ENCODE measurements around the gene FBXW7. TPM values are rescaled to one million over a fixed set of nuclear protein-coding genes. Genes with fewer than 3 reads are reported as not detected.

FBXW7 gene
- total and polyA plus RNA-seq, 2 of the 13 experiments (the other 11 are each of a cell fraction or from before 2014, with no cell fraction given): 5.0 to 40.9 TPM

DNA sequence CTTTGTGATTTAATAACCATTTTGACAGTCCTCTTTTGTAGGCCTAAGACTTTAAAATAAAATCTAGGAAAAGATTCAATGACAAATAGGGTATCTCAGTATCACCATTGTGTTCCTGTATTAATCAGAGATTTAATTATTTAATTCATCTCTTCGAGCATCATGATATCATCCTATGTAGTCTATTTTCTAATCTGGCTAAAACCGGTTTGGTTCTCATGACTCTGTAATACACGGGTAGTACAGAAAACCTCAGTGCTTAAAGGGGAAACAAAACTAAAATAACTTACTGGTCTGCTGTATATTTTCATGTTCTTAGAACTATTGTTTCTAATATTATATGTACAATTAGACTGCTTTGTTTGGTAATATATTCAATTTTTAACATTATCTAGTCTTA, 23.7 kb upstream of the FBXW7 start:
- TF ChIP-seq, protein P1, sequence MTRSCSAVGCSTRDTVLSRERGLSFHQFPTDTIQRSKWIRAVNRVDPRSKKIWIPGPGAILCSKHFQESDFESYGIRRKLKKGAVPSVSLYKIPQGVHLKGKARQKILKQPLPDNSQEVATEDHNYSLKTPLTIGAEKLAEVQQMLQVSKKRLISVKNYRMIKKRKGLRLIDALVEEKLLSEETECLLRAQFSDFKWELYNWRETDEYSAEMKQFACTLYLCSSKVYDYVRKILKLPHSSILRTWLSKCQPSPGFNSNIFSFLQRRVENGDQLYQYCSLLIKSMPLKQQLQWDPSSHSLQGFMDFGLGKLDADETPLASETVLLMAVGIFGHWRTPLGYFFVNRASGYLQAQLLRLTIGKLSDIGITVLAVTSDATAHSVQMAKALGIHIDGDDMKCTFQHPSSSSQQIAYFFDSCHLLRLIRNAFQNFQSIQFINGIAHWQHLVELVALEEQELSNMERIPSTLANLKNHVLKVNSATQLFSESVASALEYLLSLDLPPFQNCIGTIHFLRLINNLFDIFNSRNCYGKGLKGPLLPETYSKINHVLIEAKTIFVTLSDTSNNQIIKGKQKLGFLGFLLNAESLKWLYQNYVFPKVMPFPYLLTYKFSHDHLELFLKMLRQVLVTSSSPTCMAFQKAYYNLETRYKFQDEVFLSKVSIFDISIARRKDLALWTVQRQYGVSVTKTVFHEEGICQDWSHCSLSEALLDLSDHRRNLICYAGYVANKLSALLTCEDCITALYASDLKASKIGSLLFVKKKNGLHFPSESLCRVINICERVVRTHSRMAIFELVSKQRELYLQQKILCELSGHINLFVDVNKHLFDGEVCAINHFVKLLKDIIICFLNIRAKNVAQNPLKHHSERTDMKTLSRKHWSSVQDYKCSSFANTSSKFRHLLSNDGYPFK (CRISPR knock-in tag; IDR thresholded peaks at IDR 0.05; ENCODE audit: borderline replicate concordance): no peak
- TF ChIP-seq SETDB1 (CRISPR knock-in tag; IDR thresholded peaks at IDR 0.05; ENCODE audit: borderline replicate concordance) (no peak), KIAA2018 (CRISPR knock-in tag; IDR thresholded peaks at IDR 0.05; ENCODE audit: borderline replicate concordance) (no peak), CCAR2 (optimal IDR thresholded peaks at IDR 0.05; ENCODE audit: low read depth, low read length) (no peak), ATF6 (CRISPR knock-in tag; conservative IDR thresholded peaks at IDR 0.05) (no peak), NFIB (CRISPR knock-in tag; IDR thresholded peaks at IDR 0.05; ENCODE audit: borderline replicate concordance) (no peak), ZFY (CRISPR knock-in tag; IDR thresholded peaks at IDR 0.05) (no peak), ZNF564 (CRISPR knock-in tag; IDR thresholded peaks at IDR 0.05) (no peak), SYNCRIP (IDR thresholded peaks at IDR 0.05; ENCODE audit: insufficient read depth, low read depth, low read length) (no peak), ZNF235 (CRISPR knock-in tag; IDR thresholded peaks at IDR 0.05; ENCODE audit: borderline replicate concordance) (no peak)
- TF ChIP-seq, protein P2, sequence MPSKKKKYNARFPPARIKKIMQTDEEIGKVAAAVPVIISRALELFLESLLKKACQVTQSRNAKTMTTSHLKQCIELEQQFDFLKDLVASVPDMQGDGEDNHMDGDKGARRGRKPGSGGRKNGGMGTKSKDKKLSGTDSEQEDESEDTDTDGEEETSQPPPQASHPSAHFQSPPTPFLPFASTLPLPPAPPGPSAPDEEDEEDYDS (CRISPR knock-in tag; IDR thresholded peaks at IDR 0.05): no peak
- WGBS (ENCODE audit: low lambda C conversion rate): 33% methylated on average over 3 of the region's 3 CpGs
- Histone ChIP-seq H2AFZ (ENCODE audit: low read length) (no peak overlapping the region), H3K9ac (ENCODE audit: insufficient read depth, low read depth, low read length) (no peak overlapping the region), H3K4me1 (ENCODE audit: insufficient read depth, low read length) (no peaks in the 10 kb centered on the region), H4K20me1 (ENCODE audit: insufficient read depth, low read length) (no peaks in the 10 kb centered on the region), H3K27me3 (ENCODE audit: control insufficient read depth in 1 of 2, insufficient read depth in 2 of 2, low read length in 2 of 2) (peaks cover 0 to 3% of the 10 kb centered on the region in 2 experiments; a peak in 1 of 5 replicates), H3K79me2 (ENCODE audit: insufficient read depth, low read length) (no peaks in the 10 kb centered on the region), H3K36me3 (replicated peaks in 1 of 2; ENCODE audit: control insufficient read depth in 1 of 2, insufficient read depth in 2 of 2, low read length in 2 of 2) (no peaks in the 10 kb centered on the region), H3K27ac (ENCODE audit: extremely low read length, insufficient read depth, low read length) (no peak overlapping the region), H3K4me3 (replicated peaks in 1 of 3; ENCODE audit: insufficient read depth in 1 of 3, low read depth in 2 of 3, low read length in 3 of 3) (no peak overlapping the region), H3K4me2 (ENCODE audit: low read depth, low read length) (no peak overlapping the region), H3K9me3 (ENCODE audit: low read length) (no peaks in the 10 kb centered on the region)
- intact Hi-C loops (cut with micrococcal nuclease; ENCODE audit: unreplicated experiment) (no loop called here), in situ Hi-C loops (cut with HindIII; ENCODE audit: extremely low pct_ligation_motif_present, low pct_unique_long_range_greater_than_20kb) (no loop called here)
- BruUV-seq (replicated peaks): no TSS peak
- CTCF ChIA-PET (ENCODE audit: low intra/inter-chr PET ratio, low total read pairs): no interaction called here
- ATAC-seq (no peak), DNase-seq (ENCODE audit: low spot score) (no peak), FAIRE-seq (no peak)
- POLR2A ChIA-PET: no interaction called here

Data from HepG2 (cell line).